OCI-LY1 (cell line): ENCODE results near the gene PCDHGC3.

Experiments
- CTCF ChIP-seq: fragments of 200-600 bp; sonication (generic), shearing (Covaris generic); IDR thresholded peaks from 2 replicates; pipeline ENCODE4 v1.5.1; 2017; ENCODE audit warnings: mild to moderate bottlenecking, antibody characterized with exemption, low read length, moderate library complexity, mixed read lengths
- EZH2 ChIP-seq: fragments of 200-600 bp; sonication (generic), shearing (Covaris generic); IDR thresholded peaks from 2 replicates; pipeline ENCODE4 v1.8.0; 2017; ENCODE audit warnings: borderline replicate concordance, mixed run types, mild to moderate bottlenecking, antibody characterized with exemption, low read length, moderate library complexity, mixed read lengths

- TF ChIP-seq CTCF (no peak), EZH2 (no peak)
Measured at GRCh38 chr5:141522301-141522700, 46.5 kb downstream of the PCDHGC3 start.
